Ishikawa (cell line): ENCODE results near the gene TMEM132D.

Experiments used
- CREB1 ChIP-seq: IDR thresholded peaks from 2 replicates; pipeline ENCODE4 v1.6.1; 2012; ENCODE audit warnings: low read depth
- EGR1 ChIP-seq: IDR thresholded peaks from 2 replicates; pipeline ENCODE4 v1.6.1; 2012
- EP300 ChIP-seq: IDR thresholded peaks from 2 replicates; pipeline ENCODE4 v1.6.1; 2012; ENCODE audit warnings: borderline replicate concordance
- FOXM1 ChIP-seq: IDR thresholded peaks from 2 replicates; pipeline ENCODE4 v1.6.1; 2012; ENCODE audit warnings: low read depth, borderline replicate concordance
- NFIC ChIP-seq: IDR thresholded peaks from 2 replicates; pipeline ENCODE4 v1.6.1; 2012
- RAD21 ChIP-seq: IDR thresholded peaks from 2 replicates; pipeline ENCODE4 v1.6.1; 2012; ENCODE audit warnings: low read depth
- TAF1 ChIP-seq: IDR thresholded peaks from 2 replicates; pipeline ENCODE4 v1.6.1; 2012; ENCODE audit warnings: low read depth, mild to moderate bottlenecking
- TCF12 ChIP-seq: IDR thresholded peaks from 2 replicates; pipeline ENCODE4 v1.6.1; 2012; ENCODE audit warnings: low read depth
- YY1 ChIP-seq: IDR thresholded peaks from 2 replicates; pipeline ENCODE4 v1.6.1; 2012; ENCODE audit warnings: low read depth
- ZBTB7A ChIP-seq: IDR thresholded peaks from 2 replicates; pipeline ENCODE4 v1.6.1; 2012; ENCODE audit warnings: low read depth
- TF ChIP-seq, protein P1 (sequence below): IDR thresholded peaks from 2 replicates; pipeline ENCODE4 v1.6.1; 2012; ENCODE audit warnings: low read depth, mild to moderate bottlenecking
- TF ChIP-seq, protein P2 (sequence below): IDR thresholded peaks from 2 replicates; pipeline ENCODE4 v1.6.1; 2012

GRCh38 chr12:129296671-129297070 is 607.2 kb downstream of the TMEM132D start:
- TF ChIP-seq ZBTB7A (no peak), EP300 (no peak), YY1 (no peak), NFIC (no peak), RAD21 (no peak), TAF1 (no peak), FOXM1 (no peak), EGR1 (no peak), TCF12 (no peak), CREB1 (no peak)
- TF ChIP-seq, protein P1, sequence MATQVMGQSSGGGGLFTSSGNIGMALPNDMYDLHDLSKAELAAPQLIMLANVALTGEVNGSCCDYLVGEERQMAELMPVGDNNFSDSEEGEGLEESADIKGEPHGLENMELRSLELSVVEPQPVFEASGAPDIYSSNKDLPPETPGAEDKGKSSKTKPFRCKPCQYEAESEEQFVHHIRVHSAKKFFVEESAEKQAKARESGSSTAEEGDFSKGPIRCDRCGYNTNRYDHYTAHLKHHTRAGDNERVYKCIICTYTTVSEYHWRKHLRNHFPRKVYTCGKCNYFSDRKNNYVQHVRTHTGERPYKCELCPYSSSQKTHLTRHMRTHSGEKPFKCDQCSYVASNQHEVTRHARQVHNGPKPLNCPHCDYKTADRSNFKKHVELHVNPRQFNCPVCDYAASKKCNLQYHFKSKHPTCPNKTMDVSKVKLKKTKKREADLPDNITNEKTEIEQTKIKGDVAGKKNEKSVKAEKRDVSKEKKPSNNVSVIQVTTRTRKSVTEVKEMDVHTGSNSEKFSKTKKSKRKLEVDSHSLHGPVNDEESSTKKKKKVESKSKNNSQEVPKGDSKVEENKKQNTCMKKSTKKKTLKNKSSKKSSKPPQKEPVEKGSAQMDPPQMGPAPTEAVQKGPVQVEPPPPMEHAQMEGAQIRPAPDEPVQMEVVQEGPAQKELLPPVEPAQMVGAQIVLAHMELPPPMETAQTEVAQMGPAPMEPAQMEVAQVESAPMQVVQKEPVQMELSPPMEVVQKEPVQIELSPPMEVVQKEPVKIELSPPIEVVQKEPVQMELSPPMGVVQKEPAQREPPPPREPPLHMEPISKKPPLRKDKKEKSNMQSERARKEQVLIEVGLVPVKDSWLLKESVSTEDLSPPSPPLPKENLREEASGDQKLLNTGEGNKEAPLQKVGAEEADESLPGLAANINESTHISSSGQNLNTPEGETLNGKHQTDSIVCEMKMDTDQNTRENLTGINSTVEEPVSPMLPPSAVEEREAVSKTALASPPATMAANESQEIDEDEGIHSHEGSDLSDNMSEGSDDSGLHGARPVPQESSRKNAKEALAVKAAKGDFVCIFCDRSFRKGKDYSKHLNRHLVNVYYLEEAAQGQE: no peak
- TF ChIP-seq, protein P2, sequence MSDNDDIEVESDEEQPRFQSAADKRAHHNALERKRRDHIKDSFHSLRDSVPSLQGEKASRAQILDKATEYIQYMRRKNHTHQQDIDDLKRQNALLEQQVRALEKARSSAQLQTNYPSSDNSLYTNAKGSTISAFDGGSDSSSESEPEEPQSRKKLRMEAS: no peak
